ENCODE data around the gene DLL3.
"Not testable (repeated sequence)": the region's sequence is repeated elsewhere in the genome, so short reads cannot be mapped to it uniquely, and the experiment has no call there.

DNA sequence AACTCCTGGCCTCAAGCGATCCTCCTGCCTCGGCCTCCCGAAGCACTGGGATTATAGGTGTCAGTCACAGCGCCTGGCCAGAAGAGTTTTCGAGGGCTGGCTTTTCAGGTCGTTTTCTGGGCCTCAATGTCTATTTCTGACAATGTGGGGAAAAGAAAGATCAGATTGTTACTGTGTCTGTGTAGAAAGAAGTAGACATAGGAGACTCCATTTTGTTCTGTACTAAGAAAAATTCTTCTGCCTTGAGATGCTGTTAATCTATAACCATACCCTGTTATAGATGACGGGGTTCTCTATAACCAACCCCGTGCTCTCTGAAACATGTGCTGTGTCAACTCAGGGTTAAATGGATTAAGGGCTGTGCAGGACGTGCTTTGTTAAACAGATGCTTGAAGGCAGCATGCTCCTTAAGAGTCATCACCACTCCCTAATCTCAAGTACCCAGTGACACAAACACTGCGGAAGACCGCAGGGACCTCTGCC is 19.4 kb upstream of the DLL3 start:
- TF ChIP-seq POLR2AphosphoS5 (IDR thresholded peaks at IDR 0.05; ENCODE audit: borderline replicate concordance, low read depth, low read length); EZH2 (IDR thresholded peaks at IDR 0.05); FOXP2 (optimal IDR thresholded peaks at IDR 0.05; ENCODE audit: control extremely low read depth, extremely low read length, insufficient read depth): not testable (repeated sequence)

All from SK-N-MC (cell line).